HepG2 (cell line): ENCODE measurements around the gene ATP1A1. TPM values are rescaled to one million over a fixed set of nuclear protein-coding genes. Genes with fewer than 3 reads are reported as not detected.

Source experiments
- ATAC-seq: fragments of 200-7000 bp; cut with Tn5 transposase; 3 replicates; pipeline ENCODE4 v1.9.1; 2020; ENCODE audit warnings: mild to moderate bottlenecking, moderate library complexity
- BruUV-seq: library from RNA; stranded (reverse); fragments of 400-500 nt; replicated peaks from 2 replicates; lab custom pipeline; 2021; lab: Mats Ljungman, UMichigan
- CTCF ChIA-PET: fragments of 300-600 bp; formaldehyde crosslinking; extraction: SDS; loops from one replicate; lab custom pipeline; 2021; ENCODE audit warnings: low total read pairs, inconsistent platforms, low intra/inter-chr PET ratio; lab: Yijun Ruan, JAX
- POLR2A ChIA-PET: fragments of 350-600 bp; sonication (Branson Sonifier 250); formaldehyde crosslinking; loops from one replicate; lab custom pipeline; 2020; ENCODE audit warnings: antibody characterized with exemption, inconsistent platforms; lab: Yijun Ruan, JAX
- DNase-seq: peaks from one replicate; pipeline ENCODE4 v3.0.0-alpha.2; 2015; ENCODE audit warnings: low spot score
- FAIRE-seq: peaks from 3 replicates; lab custom pipeline; 2011; peaks lifted over from hg19 to GRCh38; lab: Jason Lieb, UNC
- H2AFZ ChIP-seq: one replicate; pipeline ENCODE4 v1.6.1; 2011; ENCODE audit warnings: low read length, inconsistent platforms
- H3K27ac ChIP-seq: fragments of 300-600 bp; 3 replicates; pipeline ENCODE4 v1.8.0; 2011; ENCODE audit warnings: mixed run types, mild to moderate bottlenecking, mixed read lengths, low read length, inconsistent platforms; ENCODE audit not compliant: insufficient read depth; ENCODE audit errors: extremely low read length
- H3K27me3 ChIP-seq, 2 experiments: fragments of 200-600 bp in 1 of 2; 2 replicates in 1 of 2; 3 replicates in 1 of 2; pipeline versions ENCODE4 v1.6.0 to v1.8.0; 2011; ENCODE audit warnings: low read length in 2 of 2, mild to moderate bottlenecking in 2 of 2, moderate library complexity in 2 of 2, inconsistent platforms in 1 of 2; ENCODE audit not compliant: insufficient read depth in 2 of 2, control insufficient read depth in 1 of 2
- H3K36me3 ChIP-seq, 2 experiments: fragments of 200-600 bp in 1 of 2; replicated peaks in 1 of 2; 2 replicates in 1 of 2; 3 replicates in 1 of 2; pipeline versions ENCODE4 v1.5.1 to v1.8.0; 2011; ENCODE audit warnings: low read length in 2 of 2, inconsistent platforms in 1 of 2; ENCODE audit not compliant: insufficient read depth in 2 of 2, control insufficient read depth in 1 of 2
- H3K4me1 ChIP-seq: 2 replicates; pipeline ENCODE4 v1.5.1; 2012; ENCODE audit warnings: low read length, inconsistent platforms; ENCODE audit not compliant: insufficient read depth
- H3K4me2 ChIP-seq: 2 replicates; pipeline ENCODE4 v1.6.0; 2011; ENCODE audit warnings: low read depth, low read length, inconsistent platforms
- H3K4me3 ChIP-seq, 3 experiments: fragments of 200-600 bp in 1 of 3; sonication (generic), shearing (Covaris generic) in 1 of 3; replicated peaks in 1 of 3; 2 replicates each; pipeline ENCODE4 v1.5.1; 2011 to 2016; ENCODE audit warnings: low read length in 3 of 3, inconsistent platforms in 2 of 3, low read depth in 2 of 3, mild to moderate bottlenecking in 2 of 3, control low read depth in 1 of 3, mixed read lengths in 1 of 3; ENCODE audit not compliant: insufficient read depth in 1 of 3
- H3K79me2 ChIP-seq: one replicate; pipeline ENCODE4 v1.6.1; 2011; ENCODE audit warnings: low read length, inconsistent platforms; ENCODE audit not compliant: insufficient read depth
- H3K9ac ChIP-seq: 2 replicates; pipeline ENCODE4 v1.6.0; 2011; ENCODE audit warnings: mild to moderate bottlenecking, low read depth, low read length, inconsistent platforms; ENCODE audit not compliant: insufficient read depth
- H3K9me3 ChIP-seq: 2 replicates; pipeline ENCODE4 v1.5.1; 2012; ENCODE audit warnings: mild to moderate bottlenecking, low read length
- H4K20me1 ChIP-seq: 2 replicates; pipeline ENCODE4 v1.6.0; 2011; ENCODE audit warnings: inconsistent platforms, mild to moderate bottlenecking, low read length, moderate library complexity; ENCODE audit not compliant: insufficient read depth
- ASH2L ChIP-seq: fragments of 300-600, 200-600 bp; sonication (generic); IDR thresholded peaks from 2 replicates; pipeline ENCODE4 v1.7.0; 2017; ENCODE audit warnings: low read depth, mild to moderate bottlenecking, moderate library complexity, mixed read lengths, low read length; ENCODE audit not compliant: insufficient read length
- FUBP1 ChIP-seq: sonication (generic); formaldehyde crosslinking; IDR thresholded peaks from 2 replicates; pipeline ENCODE4 v1.5.1; 2020; ENCODE audit warnings: missing genetic modification reagents, mild to moderate bottlenecking, borderline replicate concordance
- HBP1 ChIP-seq: IDR thresholded peaks from 2 replicates; pipeline ENCODE4 v1.6.1; 2016; ENCODE audit warnings: low read depth, control low read depth
- MBNL3 ChIP-seq: fragments of 250-450 bp; sonication (Bioruptor Pico); conservative IDR thresholded peaks from 2 replicates; pipeline ENCODE4 v1.8.0; 2022; ENCODE audit warnings: mild to moderate bottlenecking, inconsistent platforms
- NCOA2 ChIP-seq: sonication (generic); formaldehyde crosslinking; IDR thresholded peaks from 2 replicates; pipeline ENCODE4 v1.8.0; 2022; ENCODE audit warnings: inconsistent platforms
- POLR2A ChIP-seq, 2 experiments: IDR thresholded peaks; 2 replicates each; pipeline ENCODE4 v1.6.1; 2011; ENCODE audit warnings: low read depth in 2 of 2, low read length in 2 of 2, mild to moderate bottlenecking in 1 of 2, moderate library complexity in 1 of 2; ENCODE audit not compliant: insufficient read depth in 1 of 2
- RBM22 ChIP-seq: fragments of 200-400 bp; formaldehyde crosslinking; optimal IDR thresholded peaks from 2 replicates; pipeline ENCODE3; 2017; ENCODE audit warnings: mild to moderate bottlenecking, low read length, moderate library complexity
- SMC3 ChIP-seq: IDR thresholded peaks from 2 replicates; pipeline ENCODE4 v1.6.1; 2011; ENCODE audit warnings: low read length, improper control_type of control experiment
- ZFP91 ChIP-seq: sonication (generic); formaldehyde crosslinking; IDR thresholded peaks from 2 replicates; pipeline ENCODE4 v1.9.0; 2022; ENCODE audit warnings: missing genetic modification reagents, mild to moderate bottlenecking, borderline replicate concordance
- ZMAT3 ChIP-seq: sonication (generic); formaldehyde crosslinking; conservative IDR thresholded peaks from 2 replicates; pipeline ENCODE4 v1.7.0; 2021; ENCODE audit warnings: missing genetic modification reagents
- ZNF263 ChIP-seq: sonication (generic); formaldehyde crosslinking; IDR thresholded peaks from 2 replicates; pipeline ENCODE4 v1.4.0; 2020; ENCODE audit warnings: missing genetic modification reagents
- WGBS: methylation state at CpG from one replicate; pipeline ENCODE4 v1.1.6; 2017; ENCODE audit warnings: low lambda C conversion rate; 5-methylcytosine and 5-hydroxymethylcytosine counted together
- in situ Hi-C: cut with HindIII; loops from 2 replicates; pipeline ENCODE4 v1.10.0; 2017; ENCODE audit warnings: low pct_unique_long_range_greater_than_20kb; ENCODE audit not compliant: extremely low pct_ligation_motif_present
- intact Hi-C: fragments of 100-400 bp; cut with micrococcal nuclease; formaldehyde crosslinking; loops from one replicate; pipeline ENCODE4 v1.10.0; 2022; ENCODE audit not compliant: unreplicated experiment
- polyA plus RNA-seq, 8 experiments: library from polyadenylated mRNA; depleted of rRNA in 3 of 8; stranded (reverse) in 7 of 8; unstranded in 1 of 8; fragments of >200 nt; fragmentation: Illumina TruSeq in 4 of 8; extraction: Trizol in 4 of 8; gene quantifications; 2 replicates each; pipeline versions ENCODE4 v1.2.1 to v1.2.3, GENCODE V29; 2011 to 2016; ENCODE audit warnings: low read depth in 4 of 8, missing spikeins in 1 of 8, mixed read lengths in 1 of 8; ENCODE audit not compliant: insufficient read depth in 1 of 8
- total RNA-seq, 5 experiments: library from RNA; depleted of rRNA; stranded (reverse); fragments of >200 nt; fragmentation: Illumina TruSeq; extraction: Trizol; gene quantifications; 2 replicates each; pipeline ENCODE4 v1.2.3, GENCODE V29; 2016; ENCODE audit warnings: low read depth in 1 of 5

Gene ATP1A1
- total and polyA plus RNA-seq, 2 of the 13 experiments (the other 11 are each of a cell fraction or from before 2014, with no cell fraction given) = 280 to 705 TPM

GRCh38 chr1:116404699-116405098 lies 31.7 kb downstream of the ATP1A1 start:
- intact Hi-C loops = no loop called here
- Histone ChIP-seq H3K79me2 (no peaks in the 10 kb centered on the region), H3K4me3 (no peak overlapping the region), H3K36me3 (peaks cover 46 to 76% of the 10 kb centered on the region in 2 experiments), H3K4me2 (no peak overlapping the region), H2AFZ (no peak overlapping the region), H3K27me3 (no peaks in the 10 kb centered on the region)
- ChIA-PET POLR2A (interaction anchor here (0.6 kb wide), 1 partner anchor 167 kb away, joined by 4 read pairs; no protein-coding TSS in a partner anchor), CTCF (no interaction called here)
- no TSS peak for BruUV-seq
- in situ Hi-C loops = loop anchor here (10.0 kb wide), 1 partner anchor 80 kb away; no protein-coding TSS in a partner anchor
- 98% methylated on average over 5 of the region's 5 CpGs for WGBS
- ATAC-seq = no peak
- TF ChIP-seq ASH2L (no peak), ZNF263 (CRISPR knock-in tag) (no peak), HBP1 (CRISPR knock-in tag) (no peak), ZMAT3 (CRISPR knock-in tag) (no peak)
- TF ChIP-seq, all 625 proteins: peak for 0
- Histone ChIP-seq H4K20me1 (no peaks in the 10 kb centered on the region), H3K27ac (no peak overlapping the region), H3K4me1 (no peaks in the 10 kb centered on the region), H3K9ac (no peak overlapping the region), H3K9me3 (no peaks in the 10 kb centered on the region)
- DNase-seq (no peak), FAIRE-seq (no peak)

- Histone ChIP-seq H3K9ac (no peak overlapping the region), H3K4me1 (no peaks in the 10 kb centered on the region), H3K4me2 (no peak overlapping the region), H3K36me3 (peaks cover 38 to 68% of the 10 kb centered on the region in 2 experiments), H3K4me3 (no peak overlapping the region), H4K20me1 (no peaks in the 10 kb centered on the region), H3K9me3 (no peaks in the 10 kb centered on the region), H3K27me3 (no peaks in the 10 kb centered on the region), H3K27ac (no peak overlapping the region), H2AFZ (no peak overlapping the region), H3K79me2 (no peaks in the 10 kb centered on the region)
- WGBS = 94% methylated on average over 14 of the region's 14 CpGs
- intact Hi-C loops = no loop called here
- no peak for ATAC-seq
- in situ Hi-C loops = loop anchor here (10.0 kb wide), 1 partner anchor 79 kb away; no protein-coding TSS in a partner anchor
- no peak for DNase-seq
- no TSS peak for BruUV-seq
- ChIA-PET CTCF (no interaction called here), POLR2A (interaction anchor here (1.2 to 1.6 kb wide), 2 partner anchors 61 to 69 kb away, joined by 4 read pairs; no protein-coding TSS in a partner anchor)
- FAIRE-seq = no peak
- no peak for TF ChIP-seq NCOA2 (CRISPR knock-in tag)
- TF ChIP-seq MBNL3 = no peak
- peak in 1 of 2 experiments; percentile 46; a peak in 1 of 4 replicates for TF ChIP-seq POLR2A (IDR thresholded peaks at IDR 0.05; ENCODE audit: insufficient read depth in 1 of 2, low read depth in 2 of 2, low read length in 2 of 2)
- no peak for TF ChIP-seq FUBP1 (CRISPR knock-in tag)
- 0 out of 2 replicates have a peak, but pooled peaks have one; percentile 32 for TF ChIP-seq ZFP91 (CRISPR knock-in tag)
- peak; percentile 90 for TF ChIP-seq RBM22
- TF ChIP-seq SMC3 = no peak
Observed at GRCh38 chr1:116405241-116406135, 32.4 kb downstream of the ATP1A1 start.
